Common myeloid progenitor, CD34-positive (primary cell): ENCODE results near the gene TRIM17.

Source experiments
- CTCF ChIA-PET: fragments of 350-600 bp; sonication (Branson Sonifier 250); formaldehyde crosslinking; loops from one replicate; lab custom pipeline; 2021; ENCODE audit warnings: antibody characterized with exemption; lab: Charles Lee
- POLR2A ChIA-PET: fragments of 350-600 bp; sonication (Branson Sonifier 250); formaldehyde crosslinking; loops from one replicate; lab custom pipeline; 2021; ENCODE audit warnings: antibody characterized with exemption; lab: Charles Lee
- DNase-seq, 3 donors: peaks; one replicate each; pipeline versions ENCODE4 v3.0.0 to v3.0.0-alpha.2; 2013
- H3K27ac ChIP-seq, 2 experiments: 1 replicate in 1 of 2; 2 replicates in 1 of 2; pipeline ENCODE4 v1.7.0; 2013; ENCODE audit warnings: inconsistent platforms in 2 of 2, low read length in 2 of 2, mild to moderate bottlenecking in 2 of 2, low read depth in 1 of 2, moderate library complexity in 1 of 2; ENCODE audit not compliant: severe bottlenecking in 2 of 2, insufficient read depth in 1 of 2, poor library complexity in 1 of 2
- H3K27me3 ChIP-seq, 5 experiments: replicated peaks in 2 of 5; 1 replicate in 3 of 5; 2 replicates in 2 of 5; pipeline versions ENCODE4 v1.6.1 to v1.7.0; 2013; ENCODE audit warnings: low read length in 4 of 5, mild to moderate bottlenecking in 2 of 5, moderate library complexity in 2 of 5, inconsistent platforms in 1 of 5; ENCODE audit not compliant: insufficient read depth in 5 of 5, control insufficient read depth in 4 of 5
- H3K36me3 ChIP-seq, 4 experiments: 1 replicate in 2 of 4; 2 replicates in 2 of 4; pipeline versions ENCODE4 v1.6.1 to v1.7.0; 2013; ENCODE audit warnings: low read length in 3 of 4, control low read depth in 1 of 4, mild to moderate bottlenecking in 1 of 4; ENCODE audit not compliant: control insufficient read depth in 4 of 4, insufficient read depth in 4 of 4
- H3K4me1 ChIP-seq, 4 experiments: 1 replicate in 3 of 4; 2 replicates in 1 of 4; pipeline versions ENCODE4 v1.6.1 to v1.7.1; 2013; ENCODE audit warnings: low read length in 3 of 4, mild to moderate bottlenecking in 3 of 4, control low read depth in 1 of 4, inconsistent platforms in 1 of 4, moderate library complexity in 1 of 4; ENCODE audit not compliant: control insufficient read depth in 4 of 4, insufficient read depth in 4 of 4; ENCODE audit errors: control extremely low read depth in 1 of 4
- H3K4me3 ChIP-seq, 7 experiments: 1 replicate in 4 of 7; 2 replicates in 3 of 7; pipeline versions ENCODE4 v1.5.1 to v1.7.0; 2013; ENCODE audit warnings: mild to moderate bottlenecking in 7 of 7, low read length in 6 of 7, moderate library complexity in 6 of 7, inconsistent platforms in 2 of 7, low read depth in 2 of 7, control low read depth in 1 of 7; ENCODE audit not compliant: insufficient read depth in 4 of 7, control insufficient read depth in 1 of 7; ENCODE audit errors: extremely low read depth in 1 of 7
- H3K9me3 ChIP-seq, 5 experiments: 1 replicate in 4 of 5; 2 replicates in 1 of 5; pipeline versions ENCODE4 v1.6.1 to v1.7.1; 2013; ENCODE audit warnings: low read length in 4 of 5, mild to moderate bottlenecking in 2 of 5, inconsistent platforms in 1 of 5, low read depth in 1 of 5, moderate library complexity in 1 of 5; ENCODE audit not compliant: control insufficient read depth in 4 of 5, insufficient read depth in 2 of 5; ENCODE audit errors: control extremely low read depth in 1 of 5
- WGBS: methylation state at CpG from one replicate; pipeline ENCODE4 v1.1.5; 2013; ENCODE audit not compliant: insufficient coverage; 5-methylcytosine and 5-hydroxymethylcytosine counted together

TRIM17 gene

DNA sequence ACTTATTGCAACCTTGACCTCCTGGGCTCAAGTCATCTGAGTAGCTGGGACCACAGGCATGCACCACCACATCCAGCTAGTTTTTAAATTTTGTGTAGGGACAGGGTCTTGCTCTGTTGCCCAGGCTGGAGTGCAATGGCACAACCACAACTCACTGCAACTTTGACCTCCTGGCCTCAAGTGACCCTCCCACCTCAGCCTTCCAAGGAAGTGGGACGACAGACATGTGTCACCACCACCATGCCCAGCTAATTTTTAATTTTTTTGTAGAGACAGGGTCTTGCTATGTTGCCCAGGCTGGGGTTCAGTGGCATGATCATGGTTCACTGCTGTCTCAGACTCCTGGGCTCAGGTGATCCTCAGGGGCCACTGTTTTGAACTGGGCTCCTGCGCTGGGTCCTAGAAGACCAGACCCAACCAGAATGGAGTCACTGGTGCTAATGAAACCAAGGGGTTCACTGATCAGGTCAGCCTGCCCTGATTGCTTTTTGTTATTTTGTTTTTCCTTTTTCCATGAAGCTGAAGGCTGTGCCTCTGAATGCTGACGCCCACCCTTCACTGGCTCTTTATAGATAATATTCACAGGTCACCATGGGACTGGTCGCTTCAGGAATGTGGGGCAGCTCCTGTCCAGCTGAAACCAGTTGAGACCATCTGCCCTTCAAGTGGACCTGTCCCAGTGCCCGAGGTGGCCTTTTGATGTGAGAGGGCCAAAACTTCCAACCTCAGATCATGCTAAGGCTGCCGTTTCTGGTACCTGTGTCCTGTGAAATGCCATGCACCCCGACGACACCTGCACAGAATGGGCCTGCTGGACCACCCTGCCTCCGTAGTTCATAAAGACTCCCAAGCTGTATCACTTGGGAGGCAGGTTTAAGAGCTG lies 4.9 kb downstream of the TRIM17 start:
- Histone ChIP-seq H3K4me1 (peaks cover 0 to 20% (median 15%) of the 10 kb centered on the region in 4 experiments), H3K9me3 (no peaks in the 10 kb centered on the region), H3K4me3 (no peak overlapping the region), H3K36me3 (peaks cover 0 to 10% (median 3%) of the 10 kb centered on the region in 4 experiments), H3K27ac (no peak overlapping the region), H3K27me3 (peaks cover 0 to 23% (median 13%) of the 10 kb centered on the region in 5 experiments)
- DNase-seq = no peak
- ChIA-PET CTCF (interaction anchor here (0.7 to 0.9 kb wide), 2 partner anchors 17 to 39 kb away, joined by 3 to 4 read pairs; no protein-coding TSS in a partner anchor), POLR2A (no interaction called here)
- WGBS = 98% methylated on average over 9 of the region's 9 CpGs

DNA sequence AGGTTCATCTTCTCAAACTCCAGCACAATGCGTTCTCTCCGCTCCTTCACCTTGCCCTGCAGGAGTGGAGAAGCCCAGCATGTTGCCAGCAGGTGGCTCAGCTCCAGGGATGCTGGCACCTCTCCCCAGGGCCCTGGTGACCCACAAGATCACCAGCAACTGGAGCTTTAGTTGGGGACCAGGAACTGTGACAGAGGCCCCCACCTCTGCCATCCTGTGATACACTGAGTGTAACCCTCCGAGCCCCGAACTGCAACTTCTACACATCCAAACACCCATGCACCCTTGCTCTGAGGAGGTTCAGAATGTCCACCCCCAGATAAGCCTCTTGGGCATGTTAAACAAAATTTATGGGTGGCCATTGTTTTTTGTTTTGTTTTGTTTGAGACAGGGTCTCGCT lies 5.5 kb downstream of the TRIM17 start:
- Histone ChIP-seq H3K27ac (no peak overlapping the region), H3K27me3 (peaks cover 0 to 20% (median 13%) of the 10 kb centered on the region in 5 experiments), H3K9me3 (no peaks in the 10 kb centered on the region), H3K4me3 (no peak overlapping the region), H3K36me3 (peaks cover 0 to 10% (median 3%) of the 10 kb centered on the region in 4 experiments), H3K4me1 (peaks cover 0 to 16% (median 11%) of the 10 kb centered on the region in 4 experiments)
- CTCF ChIA-PET = interaction anchor here (0.7 kb wide), 1 partner anchor 39 kb away, joined by 4 read pairs; no protein-coding TSS in a partner anchor
- no peak for DNase-seq
- 100% methylated on average over 2 of the region's 5 CpGs for WGBS
- POLR2A ChIA-PET = no interaction called here

DNA sequence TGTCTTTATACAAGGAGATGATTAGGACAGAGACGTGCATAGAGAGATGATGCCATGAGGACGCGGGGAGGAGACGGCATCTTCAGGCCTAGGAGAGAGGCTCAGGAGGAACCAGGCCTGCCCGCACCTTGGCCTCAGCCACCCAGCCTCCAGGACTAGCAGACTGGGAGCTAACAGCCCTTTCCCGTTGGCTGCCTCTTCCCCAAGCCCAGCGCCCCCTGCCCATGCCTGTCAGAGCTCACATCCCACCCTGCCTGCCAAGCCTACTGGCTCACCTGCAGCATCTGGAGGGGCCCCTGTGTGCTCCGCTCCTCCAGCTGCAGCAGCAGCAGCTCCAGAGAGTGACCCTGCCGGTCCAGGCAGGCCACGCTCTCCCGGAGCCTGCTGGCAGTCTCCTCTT lies 6.0 kb downstream of the TRIM17 start:
- POLR2A ChIA-PET = no interaction called here
- Histone ChIP-seq H3K4me1 (peaks cover 0 to 13% (median 9%) of the 10 kb centered on the region in 4 experiments), H3K27me3 (peaks cover 0 to 16% (median 9%) of the 10 kb centered on the region in 5 experiments), H3K36me3 (peaks cover 0 to 10% (median 3%) of the 10 kb centered on the region in 4 experiments), H3K4me3 (no peak overlapping the region), H3K9me3 (no peaks in the 10 kb centered on the region), H3K27ac (no peak overlapping the region)
- no peak for DNase-seq
- 98% methylated on average over 11 of the region's 11 CpGs for WGBS
- CTCF ChIA-PET = no interaction called here

DNA sequence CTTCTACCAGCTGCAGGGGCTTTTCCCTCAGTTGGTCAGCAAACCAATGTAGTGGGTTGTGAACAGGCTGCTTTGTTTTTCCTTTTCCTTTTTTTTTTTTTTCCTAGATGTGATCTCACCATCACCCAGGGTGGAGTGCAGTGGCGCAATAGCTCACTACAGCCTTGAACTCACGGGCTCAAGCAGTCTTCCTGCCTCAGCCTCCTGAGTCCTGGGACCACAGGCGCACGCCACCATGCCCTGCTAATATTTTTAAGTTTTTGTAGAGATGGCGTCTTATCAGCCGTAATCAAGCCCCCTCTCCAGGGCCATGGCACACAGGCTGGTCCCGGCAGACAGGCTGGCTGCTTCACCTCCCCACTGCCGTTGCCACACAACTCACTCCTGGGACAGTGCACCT lies 6.6 kb downstream of the TRIM17 start:
- CTCF ChIA-PET = interaction anchor here (1.0 kb wide), 1 partner anchor 10 kb away, joined by 3 read pairs; no protein-coding TSS in a partner anchor
- H3K27ac ChIP-seq = no peak overlapping the region
- H3K4me1 ChIP-seq = peaks cover 2 to 20% (median 15%) of the 10 kb centered on the region in 4 experiments
- peaks cover 0 to 9% (median 3%) of the 10 kb centered on the region in 5 experiments for H3K27me3 ChIP-seq
- peaks cover 0 to 10% (median 3%) of the 10 kb centered on the region in 4 experiments for H3K36me3 ChIP-seq
- H3K4me3 ChIP-seq = no peak overlapping the region
- no peaks in the 10 kb centered on the region for H3K9me3 ChIP-seq
- DNase-seq = no peak
- POLR2A ChIA-PET = no interaction called here
- WGBS = 98% methylated on average over 6 of the region's 8 CpGs

DNA sequence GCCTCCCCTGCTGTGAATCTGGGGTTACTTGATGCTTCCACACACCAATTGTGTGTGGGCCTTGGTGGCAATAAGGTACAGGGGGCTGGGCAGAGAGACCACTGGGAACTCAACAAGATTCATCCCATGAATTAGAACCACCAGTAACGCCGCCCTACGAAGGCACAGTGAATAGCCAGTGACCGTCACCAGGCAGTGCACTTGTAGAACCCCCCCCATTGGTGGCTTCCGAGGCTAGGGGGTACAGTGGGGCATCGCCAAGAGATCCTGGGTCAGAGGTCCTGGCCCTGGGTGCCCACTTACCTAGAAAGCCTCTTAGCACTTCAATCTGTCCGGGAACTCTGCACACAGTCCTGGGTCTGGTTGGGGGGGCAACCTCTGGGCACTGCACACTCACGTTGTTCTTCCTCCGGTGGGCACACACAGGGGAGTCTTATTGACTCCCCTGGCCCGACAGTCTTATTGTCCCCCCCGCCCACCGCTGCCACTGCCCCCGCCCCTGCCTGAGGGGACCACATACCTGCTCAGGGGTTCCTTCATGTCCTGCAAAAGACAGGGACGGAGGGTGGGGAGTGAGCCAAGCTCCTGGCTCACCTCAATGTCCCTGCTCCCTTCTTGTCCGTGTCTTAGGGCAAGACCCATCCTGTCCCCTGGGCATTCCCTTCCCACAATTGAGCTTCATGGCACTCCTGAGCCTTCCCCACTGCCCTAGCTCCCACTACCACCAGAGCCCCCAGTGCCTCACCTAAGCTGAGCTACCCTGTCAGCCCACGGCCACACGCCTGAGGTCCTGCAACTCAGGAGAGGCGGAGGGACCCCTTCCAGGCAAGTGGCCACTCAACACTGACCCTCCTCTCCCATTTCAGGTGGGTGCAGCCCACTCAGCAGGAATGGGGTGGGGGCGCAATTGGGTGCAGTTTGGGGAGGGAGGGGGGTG lies 7.5 kb downstream of the TRIM17 start:
- DNase-seq = no peak

DNA sequence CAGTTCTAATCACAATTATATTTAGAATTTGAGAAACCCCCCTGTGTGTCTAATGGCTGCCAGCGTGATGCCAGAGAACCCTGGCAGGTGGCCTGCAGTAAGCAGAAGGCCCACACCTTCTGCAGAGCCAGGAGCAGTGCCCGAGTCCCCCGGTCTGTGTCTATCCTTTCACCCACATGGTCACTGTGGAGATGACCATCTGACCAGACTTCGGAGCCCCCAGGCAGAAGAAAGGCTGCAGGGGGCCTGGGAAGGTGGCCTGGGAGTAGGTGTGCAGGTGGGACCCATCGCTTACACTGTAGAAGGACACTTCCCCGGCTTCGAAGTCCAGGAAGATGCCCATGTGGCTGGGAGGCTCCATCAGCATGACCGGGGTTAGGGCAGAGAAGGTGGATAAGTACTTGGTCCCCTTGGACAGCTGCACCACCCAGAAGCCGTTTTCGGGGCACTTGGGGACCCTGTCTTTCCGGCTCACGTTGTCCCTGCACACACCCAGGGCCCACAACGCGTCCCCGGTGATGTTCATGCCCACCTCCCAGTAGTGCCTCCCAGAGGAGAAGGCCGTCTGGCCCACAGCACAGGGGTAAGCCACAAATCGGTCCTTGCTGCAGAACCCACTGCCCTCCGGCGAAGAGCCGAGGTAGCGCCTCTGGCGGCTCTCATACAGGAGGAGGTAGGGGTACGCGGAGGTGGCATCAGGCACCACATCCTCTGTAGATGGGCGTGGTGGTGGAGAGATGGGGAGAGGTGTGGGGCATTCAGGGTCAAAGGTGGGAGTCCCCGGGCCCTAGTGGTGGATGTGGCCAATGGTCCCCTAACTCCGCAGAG lies 8.4 kb downstream of the TRIM17 start:
- Histone ChIP-seq H3K4me3 (no peak overlapping the region), H3K9me3 (no peaks in the 10 kb centered on the region), H3K36me3 (peaks cover 1 to 11% (median 8%) of the 10 kb centered on the region in 4 experiments), H3K27me3 (no peaks in the 10 kb centered on the region), H3K27ac (no peak overlapping the region), H3K4me1 (peaks cover 5 to 31% (median 27%) of the 10 kb centered on the region in 4 experiments)
- 94% methylated on average over 27 of the region's 27 CpGs for WGBS
- ChIA-PET POLR2A (no interaction called here), CTCF (no interaction called here)
- DNase-seq = no peak

More for the DNA sequence above, 7.5 kb downstream of the TRIM17 start:
- 91% methylated on average over 15 of the region's 19 CpGs for WGBS
- H3K4me3 ChIP-seq = no peak overlapping the region
- H3K9me3 ChIP-seq = no peaks in the 10 kb centered on the region
- no peak overlapping the region for H3K27ac ChIP-seq
- peaks cover 0 to 3% (median 0%) of the 10 kb centered on the region in 5 experiments for H3K27me3 ChIP-seq
- peaks cover 0 to 10% (median 4%) of the 10 kb centered on the region in 4 experiments for H3K36me3 ChIP-seq
- ChIA-PET CTCF (interaction anchor here (1.0 kb wide), 1 partner anchor 11 kb away, joined by 3 read pairs; no protein-coding TSS in a partner anchor), POLR2A (no interaction called here)
- H3K4me1 ChIP-seq = peaks cover 5 to 29% (median 24%) of the 10 kb centered on the region in 4 experiments
